Stomach (tissue), 4 donors: Measurements from ENCODE around the gene TGOLN2.
"Not testable (repeated sequence)": the region's sequence is repeated elsewhere in the genome, so short reads cannot be mapped to it uniquely, and the experiment has no call there.

Experiments used
- EP300 ChIP-seq: sonication (generic); formaldehyde crosslinking; IDR thresholded peaks from one replicate; pipeline ENCODE4 v1.6.1; 2017; ENCODE audit warnings: antibody characterized with exemption
- POLR2A ChIP-seq, 4 donors: fragments of 450-650 bp; IDR thresholded peaks; one replicate each; pipeline ENCODE4 v1.6.1; 2016; ENCODE audit warnings: antibody characterized with exemption in 4 of 4, control low read depth in 2 of 4, mild to moderate bottlenecking in 1 of 4, moderate library complexity in 1 of 4
- POLR2AphosphoS5 ChIP-seq, 3 donors: sonication (generic); formaldehyde crosslinking; IDR thresholded peaks; one replicate each; pipeline ENCODE4 v1.6.1; 2016; ENCODE audit warnings: antibody characterized with exemption in 3 of 3
- TF ChIP-seq, protein P1 (sequence below), 7 experiments: fragments of 450-650 bp in 4 of 7; fragments of 200-600 bp in 3 of 7; sonication (generic) in 3 of 7; IDR thresholded peaks; one replicate each; pipeline ENCODE4 v1.5.1; 2016 to 2019; ENCODE audit warnings: antibody characterized with exemption in 7 of 7, control low read depth in 2 of 7, mild to moderate bottlenecking in 1 of 7

- not testable (repeated sequence) for TF ChIP-seq EP300; POLR2A (IDR thresholded peaks at IDR 0.05); POLR2AphosphoS5 (IDR thresholded peaks at IDR 0.05)
- TF ChIP-seq, protein P1, sequence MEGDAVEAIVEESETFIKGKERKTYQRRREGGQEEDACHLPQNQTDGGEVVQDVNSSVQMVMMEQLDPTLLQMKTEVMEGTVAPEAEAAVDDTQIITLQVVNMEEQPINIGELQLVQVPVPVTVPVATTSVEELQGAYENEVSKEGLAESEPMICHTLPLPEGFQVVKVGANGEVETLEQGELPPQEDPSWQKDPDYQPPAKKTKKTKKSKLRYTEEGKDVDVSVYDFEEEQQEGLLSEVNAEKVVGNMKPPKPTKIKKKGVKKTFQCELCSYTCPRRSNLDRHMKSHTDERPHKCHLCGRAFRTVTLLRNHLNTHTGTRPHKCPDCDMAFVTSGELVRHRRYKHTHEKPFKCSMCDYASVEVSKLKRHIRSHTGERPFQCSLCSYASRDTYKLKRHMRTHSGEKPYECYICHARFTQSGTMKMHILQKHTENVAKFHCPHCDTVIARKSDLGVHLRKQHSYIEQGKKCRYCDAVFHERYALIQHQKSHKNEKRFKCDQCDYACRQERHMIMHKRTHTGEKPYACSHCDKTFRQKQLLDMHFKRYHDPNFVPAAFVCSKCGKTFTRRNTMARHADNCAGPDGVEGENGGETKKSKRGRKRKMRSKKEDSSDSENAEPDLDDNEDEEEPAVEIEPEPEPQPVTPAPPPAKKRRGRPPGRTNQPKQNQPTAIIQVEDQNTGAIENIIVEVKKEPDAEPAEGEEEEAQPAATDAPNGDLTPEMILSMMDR (IDR thresholded peaks at IDR 0.05): not testable (repeated sequence)
Measured at GRCh38 chr2:85343207-85343895, 15.6 kb upstream of the TGOLN2 start.
